ENCODE data around the gene PLTP. TPM values are rescaled to one million over a fixed set of nuclear protein-coding genes. Genes with fewer than 3 reads are reported as not detected.

Gene PLTP
- total and polyA plus RNA-seq, 2 of the 13 experiments (the other 11 are each of a cell fraction or from before 2014, with no cell fraction given), result 16.9 to 28.6 TPM

DNA sequence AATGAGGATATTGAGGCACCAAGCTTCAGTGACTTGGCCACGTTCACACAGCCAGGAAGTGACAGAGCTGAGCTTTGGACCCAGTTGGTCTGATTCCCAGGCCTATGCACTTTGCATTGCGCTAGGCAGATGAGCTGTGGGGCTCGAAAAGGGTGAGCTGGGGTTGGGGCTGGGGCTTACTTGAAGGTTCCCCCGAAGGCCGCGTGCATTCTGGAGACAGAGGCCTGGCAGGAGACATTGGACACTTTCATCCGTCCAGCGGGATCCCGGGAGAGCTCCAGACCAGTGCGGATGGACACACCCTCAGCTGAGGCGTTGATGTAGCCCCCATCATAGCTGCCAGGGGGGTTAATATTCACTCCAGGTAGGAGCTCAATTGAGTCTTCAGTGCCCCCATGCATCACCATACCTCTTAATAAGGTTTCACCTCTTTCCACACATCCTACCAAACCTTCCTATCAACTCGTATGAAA lies 2.6 kb downstream of the PLTP start (continued):
- TF ChIP-seq, protein P1, sequence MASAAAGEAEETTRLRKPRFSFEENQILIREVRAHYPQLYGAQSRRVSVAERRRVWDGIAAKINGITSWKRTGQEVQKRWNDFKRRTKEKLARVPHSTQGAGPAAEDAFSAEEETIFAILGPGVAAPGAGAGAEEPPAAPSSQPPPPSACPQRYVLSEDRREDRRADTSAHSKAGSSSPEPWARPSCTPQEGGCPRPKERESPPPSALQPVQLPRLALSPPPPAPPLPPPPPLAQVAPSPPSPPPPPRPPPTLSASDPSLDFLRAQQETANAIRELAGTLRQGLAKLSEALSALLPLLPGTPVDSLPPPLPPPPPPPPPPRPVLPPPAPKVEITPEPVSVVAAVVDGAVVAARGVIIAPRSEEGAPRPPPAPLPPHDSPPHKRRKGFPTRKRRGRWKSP (CRISPR knock-in tag; IDR thresholded peaks at IDR 0.05), result no peak
- TF ChIP-seq KMT2A (CRISPR knock-in tag; IDR thresholded peaks at IDR 0.05) (no peak), RFX3 (CRISPR knock-in tag; IDR thresholded peaks at IDR 0.05) (no peak), ZNF138 (CRISPR knock-in tag; IDR thresholded peaks at IDR 0.05; ENCODE audit: low read depth) (no peak), PHF8 (CRISPR knock-in tag; IDR thresholded peaks at IDR 0.05) (peak; percentile 20), SNRNP70 (IDR thresholded peaks at IDR 0.05; ENCODE audit: low read depth, low read length) (no peak), ZNF431 (CRISPR knock-in tag; IDR thresholded peaks at IDR 0.05; ENCODE audit: borderline replicate concordance, low read depth) (peak; percentile 58; the same call in 1 of the 2 replicates), ZNF3 (CRISPR knock-in tag; IDR thresholded peaks at IDR 0.05) (no peak), ZNF766 (CRISPR knock-in tag; IDR thresholded peaks at IDR 0.05; ENCODE audit: borderline replicate concordance) (0 out of 2 replicates have a peak, but pooled peaks have one; percentile 9), FOXK1 (CRISPR knock-in tag; IDR thresholded peaks at IDR 0.05; ENCODE audit: borderline replicate concordance, low read depth) (no peak; the same call in 1 of the 2 replicates), ZNF30 (CRISPR knock-in tag; IDR thresholded peaks at IDR 0.05) (no peak), ZSCAN20 (CRISPR knock-in tag; IDR thresholded peaks at IDR 0.05; ENCODE audit: borderline replicate concordance) (no peak), ZNF777 (CRISPR knock-in tag; IDR thresholded peaks at IDR 0.05) (no peak), ONECUT2 (CRISPR knock-in tag; IDR thresholded peaks at IDR 0.05) (no peak), ZNF569 (CRISPR knock-in tag; IDR thresholded peaks at IDR 0.05; ENCODE audit: borderline replicate concordance) (no peak), TBX3 (IDR thresholded peaks at IDR 0.05; ENCODE audit: borderline replicate concordance) (no peak)
- TF ChIP-seq, protein P2, sequence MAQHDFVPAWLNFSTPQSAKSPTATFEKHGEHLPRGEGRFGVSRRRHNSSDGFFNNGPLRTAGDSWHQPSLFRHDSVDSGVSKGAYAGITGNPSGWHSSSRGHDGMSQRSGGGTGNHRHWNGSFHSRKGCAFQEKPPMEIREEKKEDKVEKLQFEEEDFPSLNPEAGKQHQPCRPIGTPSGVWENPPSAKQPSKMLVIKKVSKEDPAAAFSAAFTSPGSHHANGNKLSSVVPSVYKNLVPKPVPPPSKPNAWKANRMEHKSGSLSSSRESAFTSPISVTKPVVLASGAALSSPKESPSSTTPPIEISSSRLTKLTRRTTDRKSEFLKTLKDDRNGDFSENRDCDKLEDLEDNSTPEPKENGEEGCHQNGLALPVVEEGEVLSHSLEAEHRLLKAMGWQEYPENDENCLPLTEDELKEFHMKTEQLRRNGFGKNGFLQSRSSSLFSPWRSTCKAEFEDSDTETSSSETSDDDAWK (CRISPR knock-in tag; IDR thresholded peaks at IDR 0.05), result no peak
- TF ChIP-seq, protein P3, sequence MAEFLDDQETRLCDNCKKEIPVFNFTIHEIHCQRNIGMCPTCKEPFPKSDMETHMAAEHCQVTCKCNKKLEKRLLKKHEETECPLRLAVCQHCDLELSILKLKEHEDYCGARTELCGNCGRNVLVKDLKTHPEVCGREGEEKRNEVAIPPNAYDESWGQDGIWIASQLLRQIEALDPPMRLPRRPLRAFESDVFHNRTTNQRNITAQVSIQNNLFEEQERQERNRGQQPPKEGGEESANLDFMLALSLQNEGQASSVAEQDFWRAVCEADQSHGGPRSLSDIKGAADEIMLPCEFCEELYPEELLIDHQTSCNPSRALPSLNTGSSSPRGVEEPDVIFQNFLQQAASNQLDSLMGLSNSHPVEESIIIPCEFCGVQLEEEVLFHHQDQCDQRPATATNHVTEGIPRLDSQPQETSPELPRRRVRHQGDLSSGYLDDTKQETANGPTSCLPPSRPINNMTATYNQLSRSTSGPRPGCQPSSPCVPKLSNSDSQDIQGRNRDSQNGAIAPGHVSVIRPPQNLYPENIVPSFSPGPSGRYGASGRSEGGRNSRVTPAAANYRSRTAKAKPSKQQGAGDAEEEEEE (CRISPR knock-in tag; IDR thresholded peaks at IDR 0.05; ENCODE audit: borderline replicate concordance), result 0 out of 2 replicates have a peak, but pooled peaks have one; percentile 45
- TF ChIP-seq, protein P4, sequence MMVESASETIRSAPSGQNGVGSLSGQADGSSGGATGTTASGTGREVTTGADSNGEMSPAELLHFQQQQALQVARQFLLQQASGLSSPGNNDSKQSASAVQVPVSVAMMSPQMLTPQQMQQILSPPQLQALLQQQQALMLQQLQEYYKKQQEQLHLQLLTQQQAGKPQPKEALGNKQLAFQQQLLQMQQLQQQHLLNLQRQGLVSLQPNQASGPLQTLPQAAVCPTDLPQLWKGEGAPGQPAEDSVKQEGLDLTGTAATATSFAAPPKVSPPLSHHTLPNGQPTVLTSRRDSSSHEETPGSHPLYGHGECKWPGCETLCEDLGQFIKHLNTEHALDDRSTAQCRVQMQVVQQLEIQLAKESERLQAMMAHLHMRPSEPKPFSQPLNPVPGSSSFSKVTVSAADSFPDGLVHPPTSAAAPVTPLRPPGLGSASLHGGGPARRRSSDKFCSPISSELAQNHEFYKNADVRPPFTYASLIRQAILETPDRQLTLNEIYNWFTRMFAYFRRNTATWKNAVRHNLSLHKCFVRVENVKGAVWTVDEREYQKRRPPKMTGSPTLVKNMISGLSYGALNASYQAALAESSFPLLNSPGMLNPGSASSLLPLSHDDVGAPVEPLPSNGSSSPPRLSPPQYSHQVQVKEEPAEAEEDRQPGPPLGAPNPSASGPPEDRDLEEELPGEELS (CRISPR knock-in tag; IDR thresholded peaks at IDR 0.05), result peak; percentile 51; the same call in 1 of the 2 replicates
- TF ChIP-seq, protein P5, sequence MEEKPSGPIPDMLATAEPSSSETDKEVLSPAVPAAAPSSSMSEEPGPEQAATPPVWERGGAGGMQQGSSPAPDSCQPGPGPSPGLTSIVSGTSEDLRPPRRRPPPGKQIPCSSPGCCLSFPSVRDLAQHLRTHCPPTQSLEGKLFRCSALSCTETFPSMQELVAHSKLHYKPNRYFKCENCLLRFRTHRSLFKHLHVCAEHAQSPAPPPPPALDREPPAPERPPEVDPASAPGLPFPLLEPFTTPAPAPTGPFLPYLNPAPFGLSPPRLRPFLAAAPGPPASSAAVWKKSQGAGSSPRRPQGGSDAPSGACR (CRISPR knock-in tag; IDR thresholded peaks at IDR 0.05), result no peak; the same call in 1 of the 2 replicates

All from HepG2 (cell line).